Osteocyte (in vitro differentiated cells): ENCODE data around the gene SIRPB2. TPM values are rescaled to one million over a fixed set of nuclear protein-coding genes. Genes with fewer than 3 reads are reported as not detected.

Experiments used
- DNase-seq: peaks from one replicate; pipeline ENCODE4 v3.0.0; 2021; ENCODE audit warnings: mixed read lengths; ENCODE audit not compliant: unreplicated experiment; ENCODE audit errors: extremely low spot score
- H3K27ac Mint-ChIP-seq: one replicate; pipeline ENCODE4 v1.8.0; 2021; ENCODE audit warnings: mild to moderate bottlenecking, mixed read lengths; ENCODE audit not compliant: unreplicated experiment
- H3K27me3 Mint-ChIP-seq: one replicate; pipeline ENCODE4 v1.8.0; 2021; ENCODE audit warnings: mixed read lengths; ENCODE audit not compliant: unreplicated experiment
- H3K36me3 Mint-ChIP-seq: one replicate; pipeline ENCODE4 v1.8.0; 2021; ENCODE audit warnings: mixed read lengths; ENCODE audit not compliant: unreplicated experiment
- H3K4me1 Mint-ChIP-seq: one replicate; pipeline ENCODE4 v1.8.0; 2021; ENCODE audit warnings: mixed read lengths; ENCODE audit not compliant: unreplicated experiment
- H3K4me3 Mint-ChIP-seq: one replicate; pipeline ENCODE4 v1.8.0; 2021; ENCODE audit warnings: mild to moderate bottlenecking, moderate library complexity, mixed read lengths; ENCODE audit not compliant: unreplicated experiment
- H3K9me3 Mint-ChIP-seq: one replicate; pipeline ENCODE4 v1.8.0; 2021; ENCODE audit warnings: mixed read lengths; ENCODE audit not compliant: unreplicated experiment
- total RNA-seq: library from RNA; stranded (reverse); gene quantifications from 2 replicates; pipeline ENCODE4 v1.2.1, GENCODE V29; 2021
- TF ChIP-seq, protein P1 (sequence below): fragments of 200-600 bp; sonication (generic); IDR thresholded peaks from 2 replicates; pipeline ENCODE4 v1.5.0; 2021; ENCODE audit warnings: antibody characterized with exemption, mild to moderate bottlenecking, moderate library complexity

SIRPB2 gene
- total RNA-seq, 1 donor from 2014 or later, result not detected

DNA sequence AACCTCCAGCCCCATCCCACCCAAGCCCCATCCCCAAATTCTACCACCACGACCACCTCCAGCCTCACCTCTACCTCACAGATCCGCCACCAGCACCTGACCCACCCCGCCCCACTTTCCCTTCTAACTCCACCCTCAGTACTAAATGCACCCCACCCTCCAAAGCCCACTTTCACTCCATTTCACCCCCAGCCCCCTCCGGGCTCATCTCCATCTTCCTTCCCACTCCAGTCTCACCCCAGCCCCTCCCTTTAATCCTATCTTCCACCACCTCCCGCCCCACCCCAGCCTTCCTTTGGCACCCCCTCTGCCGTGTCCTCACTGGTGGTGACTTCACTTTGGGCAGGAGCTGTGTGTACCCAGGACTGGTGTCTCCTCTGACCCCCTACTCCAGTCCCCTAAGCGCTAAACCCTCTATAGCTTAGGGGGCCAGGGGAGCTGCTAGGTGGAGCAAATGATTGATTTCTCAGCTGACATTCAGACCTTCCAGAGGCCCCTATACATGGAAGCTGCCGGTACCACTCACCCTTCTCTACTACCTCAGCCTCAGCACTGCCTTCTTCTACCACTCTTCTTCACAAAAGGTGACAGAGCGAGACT is 21.8 kb downstream of the SIRPB2 start:
- H3K9me3 Mint-ChIP-seq, result no peaks in the 10 kb centered on the region
- H3K4me3 Mint-ChIP-seq, result no peak overlapping the region
- no peaks in the 10 kb centered on the region for H3K27me3 Mint-ChIP-seq
- TF ChIP-seq, protein P1, sequence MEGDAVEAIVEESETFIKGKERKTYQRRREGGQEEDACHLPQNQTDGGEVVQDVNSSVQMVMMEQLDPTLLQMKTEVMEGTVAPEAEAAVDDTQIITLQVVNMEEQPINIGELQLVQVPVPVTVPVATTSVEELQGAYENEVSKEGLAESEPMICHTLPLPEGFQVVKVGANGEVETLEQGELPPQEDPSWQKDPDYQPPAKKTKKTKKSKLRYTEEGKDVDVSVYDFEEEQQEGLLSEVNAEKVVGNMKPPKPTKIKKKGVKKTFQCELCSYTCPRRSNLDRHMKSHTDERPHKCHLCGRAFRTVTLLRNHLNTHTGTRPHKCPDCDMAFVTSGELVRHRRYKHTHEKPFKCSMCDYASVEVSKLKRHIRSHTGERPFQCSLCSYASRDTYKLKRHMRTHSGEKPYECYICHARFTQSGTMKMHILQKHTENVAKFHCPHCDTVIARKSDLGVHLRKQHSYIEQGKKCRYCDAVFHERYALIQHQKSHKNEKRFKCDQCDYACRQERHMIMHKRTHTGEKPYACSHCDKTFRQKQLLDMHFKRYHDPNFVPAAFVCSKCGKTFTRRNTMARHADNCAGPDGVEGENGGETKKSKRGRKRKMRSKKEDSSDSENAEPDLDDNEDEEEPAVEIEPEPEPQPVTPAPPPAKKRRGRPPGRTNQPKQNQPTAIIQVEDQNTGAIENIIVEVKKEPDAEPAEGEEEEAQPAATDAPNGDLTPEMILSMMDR, result no peak
- peak overlapping the region; percentile 88 for H3K27ac Mint-ChIP-seq
- peaks cover 40% of the 10 kb centered on the region for H3K4me1 Mint-ChIP-seq
- peak; percentile 65 for DNase-seq
- H3K36me3 Mint-ChIP-seq, result no peaks in the 10 kb centered on the region

DNA sequence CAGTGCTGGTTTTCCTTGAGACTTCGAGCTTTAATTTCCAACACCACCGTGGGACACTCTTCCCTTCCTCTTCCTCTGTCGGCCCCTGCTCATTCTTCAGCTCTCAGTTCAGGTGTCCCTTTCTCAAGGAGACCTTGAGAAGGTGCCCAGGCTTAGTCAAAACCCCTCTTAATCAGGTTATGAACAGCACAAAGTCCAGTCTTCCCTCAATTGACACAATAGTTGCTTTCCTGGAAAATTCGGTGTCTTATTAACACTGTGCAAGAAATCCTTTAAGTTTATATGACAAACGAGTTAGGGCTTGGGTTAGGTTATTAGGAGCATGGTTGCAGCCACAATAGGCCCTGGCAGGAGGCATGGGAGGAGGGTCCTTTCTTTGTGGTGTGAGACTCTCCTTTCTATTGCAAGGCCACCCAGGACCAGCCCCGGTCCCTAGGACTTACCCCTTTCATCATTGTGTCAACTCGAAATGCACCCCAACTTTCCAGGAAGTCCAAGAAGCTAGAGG is 23.0 kb downstream of the SIRPB2 start:
- H3K27me3 Mint-ChIP-seq, result no peaks in the 10 kb centered on the region
- no peaks in the 10 kb centered on the region for H3K9me3 Mint-ChIP-seq
- TF ChIP-seq, protein P1, result no peak
- H3K27ac Mint-ChIP-seq, result no peak overlapping the region
- H3K4me3 Mint-ChIP-seq, result no peak overlapping the region
- H3K4me1 Mint-ChIP-seq, result peaks cover 44% of the 10 kb centered on the region
- H3K36me3 Mint-ChIP-seq, result peaks cover 6% of the 10 kb centered on the region
- DNase-seq, result no peak

DNA sequence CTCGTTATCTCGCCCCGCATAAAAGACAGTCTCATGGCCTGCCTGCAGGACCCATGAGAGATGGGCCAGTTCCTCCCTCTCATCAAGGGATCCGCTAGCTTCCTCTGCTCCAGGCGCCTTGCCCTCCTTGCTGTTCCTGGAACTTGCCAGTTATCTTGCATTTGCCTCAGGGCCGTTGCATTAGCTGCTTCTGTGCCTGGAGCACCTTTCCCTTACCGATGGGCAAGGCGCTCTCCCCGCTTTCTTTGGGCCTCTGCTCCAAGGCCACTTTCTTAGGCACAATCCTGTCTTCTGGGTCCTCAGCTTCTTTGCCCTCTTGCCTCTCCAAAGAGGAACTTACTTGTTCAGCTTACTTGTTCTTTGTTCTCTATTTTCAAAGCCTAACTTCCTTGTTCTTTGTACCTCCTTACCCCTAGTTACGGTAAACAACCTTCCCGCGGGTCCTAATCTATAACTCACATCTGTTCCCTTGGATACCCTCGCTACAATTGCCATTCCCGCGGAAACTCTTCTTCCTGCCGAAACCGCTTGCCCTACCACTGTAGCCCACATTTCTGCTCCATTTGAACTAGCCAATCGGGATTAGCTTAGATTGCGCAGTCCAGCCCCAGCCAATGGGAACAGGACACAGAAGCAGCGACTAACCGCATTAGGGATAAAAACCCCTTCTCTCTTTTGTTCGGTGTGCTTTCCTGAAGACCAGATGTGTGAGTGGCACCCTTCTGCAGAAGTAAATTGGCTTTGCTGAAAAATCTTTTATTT is 23.7 kb downstream of the SIRPB2 start:
- H3K9me3 Mint-ChIP-seq, result no peaks in the 10 kb centered on the region
- TF ChIP-seq, protein P1, result no peak
- no peak overlapping the region for H3K27ac Mint-ChIP-seq
- H3K4me3 Mint-ChIP-seq, result peak overlapping the region; percentile 40
- no peaks in the 10 kb centered on the region for H3K27me3 Mint-ChIP-seq
- H3K36me3 Mint-ChIP-seq, result peaks cover 7% of the 10 kb centered on the region
- peaks cover 44% of the 10 kb centered on the region for H3K4me1 Mint-ChIP-seq
- peak; percentile 72 for DNase-seq

DNA sequence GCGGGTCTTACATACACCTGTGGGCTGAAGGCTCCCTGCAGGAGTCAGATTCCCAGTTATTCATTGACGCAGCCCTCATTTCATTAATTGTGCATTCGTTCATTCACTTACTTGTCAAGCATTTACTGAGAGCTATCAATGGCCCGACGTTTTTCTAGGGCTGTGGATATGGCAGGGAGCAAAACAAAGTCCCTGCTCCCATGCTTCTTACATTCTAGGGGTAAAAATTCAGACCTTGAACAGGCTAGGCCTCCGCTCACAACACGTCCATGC is 24.2 kb downstream of the SIRPB2 start:
- H3K9me3 Mint-ChIP-seq, result no peaks in the 10 kb centered on the region
- H3K27ac Mint-ChIP-seq, result no peak overlapping the region
- H3K4me3 Mint-ChIP-seq, result peak overlapping the region; percentile 40
- peaks cover 7% of the 10 kb centered on the region for H3K36me3 Mint-ChIP-seq
- H3K27me3 Mint-ChIP-seq, result no peaks in the 10 kb centered on the region
- DNase-seq, result no peak
- TF ChIP-seq, protein P1, result no peak
- peaks cover 44% of the 10 kb centered on the region for H3K4me1 Mint-ChIP-seq
